Activated T-cell treated with anti-CD3 and anti-CD28 coated beads, Interleukin-2, amount 50 U/mL, for 24 hours (primary cell): ENCODE results near the gene SULT1C3.

Experiments used
- DNase-seq: peaks from one replicate; pipeline ENCODE4 v3.0.0-alpha.2; 2020
- H3K27ac Mint-ChIP-seq: 2 replicates; pipeline ENCODE4 v1.8.0; 2020; ENCODE audit warnings: mild to moderate bottlenecking, mixed read lengths
- H3K27me3 Mint-ChIP-seq: 2 replicates; pipeline ENCODE4 v1.8.0; 2020; ENCODE audit warnings: mixed read lengths
- H3K36me3 Mint-ChIP-seq: 2 replicates; pipeline ENCODE4 v1.8.0; 2020; ENCODE audit warnings: low read depth, mixed read lengths
- H3K4me1 Mint-ChIP-seq: 2 replicates; pipeline ENCODE4 v1.8.0; 2020; ENCODE audit warnings: low read depth, mixed read lengths
- H3K4me3 Mint-ChIP-seq: 2 replicates; pipeline ENCODE4 v1.8.0; 2020; ENCODE audit warnings: mild to moderate bottlenecking, moderate library complexity, mixed read lengths
- H3K9me3 Mint-ChIP-seq: 2 replicates; pipeline ENCODE4 v1.8.0; 2020; ENCODE audit warnings: mixed read lengths

SULT1C3 gene

DNA sequence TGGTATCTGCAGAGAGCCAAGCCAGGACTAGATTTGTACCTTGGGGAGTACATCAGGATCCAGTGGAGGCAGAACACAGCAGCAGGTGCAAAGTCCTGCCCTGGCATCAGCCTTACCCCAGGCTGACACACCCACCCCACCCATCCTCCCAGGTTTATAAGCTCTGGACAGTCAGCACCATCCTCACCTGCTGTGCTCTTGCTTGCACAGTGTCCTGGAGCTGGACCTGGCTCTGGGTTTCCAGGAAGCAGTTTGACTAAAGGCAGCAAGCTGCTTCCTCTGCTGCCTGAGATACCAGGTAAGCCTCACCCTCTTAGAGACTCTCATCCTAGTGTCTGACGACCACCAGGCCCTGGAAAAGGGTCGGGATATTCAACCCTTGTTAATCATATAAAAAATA is at the start of gene SULT1C3:
SULT1C3 (plus strand) TSS at position 183 of the 400 bp plus-strand sequence. CDS start 7,227 bp downstream, outside the sequence.
- Mint-ChIP-seq H3K27me3 (peaks cover 9% of the 10 kb centered on the region), H3K9me3 (peaks cover 16% of the 10 kb centered on the region), H3K27ac (no peak within 1 kb of the TSS), H3K4me1 (no peaks in the 10 kb centered on the region), H3K4me3 (no peak within 1 kb of the TSS), H3K36me3 (no peaks in the 10 kb centered on the region)
- DNase-seq, result no peak

DNA sequence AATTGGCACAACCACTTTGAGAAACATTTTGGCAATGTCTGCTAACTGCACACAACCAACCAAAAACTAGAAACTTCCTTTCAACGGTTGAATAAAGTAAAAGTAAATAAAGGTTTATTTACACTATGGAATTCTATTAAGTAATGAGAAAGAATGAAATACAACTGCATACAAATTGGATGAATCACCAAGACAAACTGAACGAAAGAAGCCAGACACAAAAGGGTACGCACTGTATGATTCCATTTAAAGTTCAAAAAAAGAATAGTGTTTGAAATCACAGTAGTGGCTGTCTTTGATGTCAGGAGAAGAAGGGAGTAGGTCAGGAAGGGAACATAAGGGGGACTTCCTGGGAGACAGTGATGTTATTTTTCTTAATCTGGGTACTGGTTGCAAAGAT is 46.5 kb upstream of the SULT1C3 start:
- H3K27ac Mint-ChIP-seq, result no peak overlapping the region
- no peak overlapping the region for H3K4me3 Mint-ChIP-seq
- no peak for DNase-seq
- H3K36me3 Mint-ChIP-seq, result no peaks in the 10 kb centered on the region
- H3K27me3 Mint-ChIP-seq, result peaks cover 9% of the 10 kb centered on the region
- no peaks in the 10 kb centered on the region for H3K9me3 Mint-ChIP-seq
- H3K4me1 Mint-ChIP-seq, result no peaks in the 10 kb centered on the region

DNA sequence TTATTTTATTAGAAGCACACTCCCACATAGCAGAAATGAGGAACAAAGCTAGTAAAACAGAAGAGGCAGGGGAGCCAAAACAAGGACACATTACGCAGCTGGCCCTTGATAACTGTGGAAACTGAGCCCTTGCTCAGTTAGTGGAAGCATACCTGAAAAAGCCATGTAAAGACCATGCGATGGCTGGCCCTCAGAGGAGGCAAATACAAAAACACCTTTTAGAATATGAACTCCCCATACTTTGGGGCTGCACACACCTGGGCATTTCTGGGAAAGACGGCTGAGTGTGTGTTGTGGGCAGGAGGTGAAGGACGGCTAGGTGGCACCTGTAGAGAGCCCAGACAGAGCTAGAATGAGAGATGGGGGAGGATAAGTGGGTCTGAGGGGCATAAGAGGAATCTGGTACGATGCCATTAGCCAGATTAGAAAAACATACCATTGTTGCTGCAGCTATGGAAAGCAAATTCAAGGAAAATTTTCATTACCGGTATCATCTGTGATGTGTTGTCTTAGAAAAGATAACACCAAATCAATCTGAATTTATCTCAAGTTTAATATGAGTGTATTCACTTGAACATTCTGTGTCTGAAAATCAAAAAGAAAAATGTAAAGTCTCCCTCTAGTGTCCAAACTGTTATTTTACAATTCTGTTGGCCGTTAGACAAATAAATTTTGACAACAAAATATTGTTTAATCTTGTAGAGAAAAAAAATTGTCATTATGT is 45.2 kb upstream of the SULT1C3 start:
- Mint-ChIP-seq H3K27me3 (peaks cover 9% of the 10 kb centered on the region), H3K4me3 (no peak overlapping the region), H3K27ac (no peak overlapping the region), H3K36me3 (no peaks in the 10 kb centered on the region), H3K9me3 (no peaks in the 10 kb centered on the region), H3K4me1 (no peaks in the 10 kb centered on the region)
- no peak for DNase-seq

DNA sequence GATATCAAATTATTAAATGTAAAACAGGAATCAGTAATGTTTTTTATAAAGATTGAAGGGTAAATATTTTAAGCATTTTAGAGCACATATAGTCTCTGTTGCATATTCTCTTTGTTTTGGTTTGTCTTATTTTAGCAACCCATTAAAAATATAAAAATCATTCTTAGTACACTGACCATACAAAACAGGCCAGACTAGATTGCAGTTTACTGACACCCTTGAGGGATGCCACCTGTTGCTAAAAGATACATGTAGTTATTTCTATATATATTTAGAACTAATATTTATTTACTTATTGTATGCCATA is 44.7 kb upstream of the SULT1C3 start:
- H3K27ac Mint-ChIP-seq, result no peak overlapping the region
- H3K36me3 Mint-ChIP-seq, result no peaks in the 10 kb centered on the region
- no peak overlapping the region for H3K4me3 Mint-ChIP-seq
- no peaks in the 10 kb centered on the region for H3K9me3 Mint-ChIP-seq
- no peaks in the 10 kb centered on the region for H3K4me1 Mint-ChIP-seq
- DNase-seq, result no peak
- peaks cover 9% of the 10 kb centered on the region for H3K27me3 Mint-ChIP-seq

DNA sequence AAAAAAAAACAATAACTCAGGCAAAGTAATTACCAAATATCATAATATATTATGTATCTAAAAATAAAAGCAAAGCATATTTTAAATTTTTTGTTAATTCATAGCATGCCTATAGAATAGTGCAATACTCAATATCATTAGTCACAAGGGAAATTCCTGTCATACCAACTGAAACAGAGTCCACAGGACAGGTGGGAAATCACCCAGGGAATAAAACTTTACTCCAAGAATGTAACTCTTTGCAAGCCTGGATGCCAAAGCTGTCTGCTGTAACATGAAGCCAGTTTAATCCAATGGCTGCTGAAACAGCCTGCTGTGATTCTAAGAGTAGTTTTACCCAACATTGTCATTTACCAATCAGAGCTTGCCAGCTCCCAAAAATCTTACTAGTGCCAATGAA is 40.0 kb upstream of the SULT1C3 start:
- H3K4me1 Mint-ChIP-seq, result no peaks in the 10 kb centered on the region

DNA sequence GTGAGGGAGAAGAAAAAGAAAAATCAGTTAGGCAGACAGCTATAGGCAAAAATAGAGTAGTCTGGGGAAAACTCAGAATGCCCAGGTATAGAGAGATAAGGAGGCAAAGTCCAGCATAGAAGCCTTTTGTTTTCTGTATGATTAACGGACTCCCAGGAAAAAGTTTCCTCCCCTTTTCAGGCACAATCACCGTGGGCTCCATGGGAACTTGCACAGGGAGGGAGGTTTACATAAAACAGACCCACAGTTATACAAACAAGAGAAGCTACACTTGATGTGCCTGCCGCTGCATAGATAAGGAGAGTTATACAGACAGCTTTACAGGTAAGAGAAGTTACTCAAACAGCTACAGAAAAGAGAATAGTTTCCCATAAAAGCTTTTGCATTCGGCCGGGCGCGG is 39.2 kb upstream of the SULT1C3 start:
- no peak for DNase-seq
- H3K4me3 Mint-ChIP-seq, result no peak overlapping the region
- peaks cover 17% of the 10 kb centered on the region for H3K9me3 Mint-ChIP-seq
- H3K36me3 Mint-ChIP-seq, result no peaks in the 10 kb centered on the region
- no peaks in the 10 kb centered on the region for H3K27me3 Mint-ChIP-seq
- H3K4me1 Mint-ChIP-seq, result no peaks in the 10 kb centered on the region
- H3K27ac Mint-ChIP-seq, result no peak overlapping the region

More for the DNA sequence above, 40.0 kb upstream of the SULT1C3 start:
- Mint-ChIP-seq H3K27ac (no peak overlapping the region), H3K4me3 (no peak overlapping the region), H3K9me3 (peaks cover 17% of the 10 kb centered on the region), H3K27me3 (no peaks in the 10 kb centered on the region), H3K36me3 (no peaks in the 10 kb centered on the region)
- DNase-seq, result no peak

DNA sequence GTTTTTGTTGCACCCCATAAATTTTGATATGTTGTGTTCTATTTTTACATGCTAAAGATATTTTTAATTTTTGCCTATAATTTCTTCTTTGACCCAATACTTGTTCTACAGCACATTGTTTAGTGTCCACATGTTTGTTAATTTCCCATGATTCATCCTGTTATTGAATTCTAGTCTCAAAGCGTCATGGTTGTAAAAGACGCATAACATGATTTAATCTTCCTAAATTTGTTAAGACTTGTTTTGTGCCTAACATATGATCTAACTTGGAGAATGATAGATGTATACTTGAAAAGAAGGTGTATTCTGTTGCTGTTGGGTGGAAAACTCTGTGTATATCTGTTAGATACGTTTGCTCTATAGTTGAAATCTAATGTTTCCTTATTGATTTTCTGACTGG is 27.1 kb upstream of the SULT1C3 start:
- H3K36me3 Mint-ChIP-seq, result no peaks in the 10 kb centered on the region
- H3K4me1 Mint-ChIP-seq, result no peaks in the 10 kb centered on the region
- peaks cover 6% of the 10 kb centered on the region for H3K27me3 Mint-ChIP-seq
- H3K27ac Mint-ChIP-seq, result no peak overlapping the region
- no peak for DNase-seq
- no peak overlapping the region for H3K4me3 Mint-ChIP-seq
- H3K9me3 Mint-ChIP-seq, result peaks cover 15% of the 10 kb centered on the region

DNA sequence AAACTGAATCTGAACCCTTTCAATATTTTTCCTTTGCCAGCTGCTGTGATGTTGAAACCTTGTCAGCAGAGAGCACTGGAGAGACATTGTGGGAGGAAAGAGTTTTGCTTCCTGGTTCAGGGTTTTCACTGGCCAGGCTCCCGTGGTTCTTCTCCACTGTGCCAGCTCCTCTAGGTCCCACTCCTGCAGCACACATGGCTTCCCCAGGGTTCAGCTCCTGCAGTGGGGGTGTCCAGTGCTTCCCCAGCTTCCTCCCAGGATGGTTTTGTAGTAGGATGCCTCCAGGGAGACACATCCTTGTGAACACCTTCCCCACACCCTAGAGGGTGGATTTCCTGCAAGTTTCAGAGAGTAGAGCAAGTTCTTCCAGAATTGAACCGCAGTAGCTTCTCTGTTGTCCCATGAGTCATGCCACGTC is 24.0 kb upstream of the SULT1C3 start:
- H3K27ac Mint-ChIP-seq, result no peak overlapping the region

DNA sequence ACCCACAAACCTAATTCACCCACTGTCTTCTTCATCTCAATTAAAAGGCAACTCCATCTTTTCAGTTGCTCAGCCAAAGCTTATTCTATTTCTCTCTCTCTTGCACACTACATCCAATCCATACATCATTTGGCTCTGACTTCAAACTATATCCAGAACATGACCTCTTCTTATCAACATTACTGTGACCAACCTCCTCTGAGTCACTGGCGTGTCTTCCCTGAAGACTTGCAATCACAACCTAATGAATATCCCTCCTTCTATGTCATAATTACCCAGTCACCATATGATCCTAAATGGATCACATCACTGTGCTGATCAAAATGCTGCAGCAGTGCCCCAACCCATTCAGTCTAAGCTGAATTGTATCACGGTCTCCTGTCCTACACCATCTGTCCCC is 22.6 kb upstream of the SULT1C3 start:
- H3K36me3 Mint-ChIP-seq, result no peaks in the 10 kb centered on the region

More for the DNA sequence above, 24.0 kb upstream of the SULT1C3 start:
- Mint-ChIP-seq H3K4me1 (no peaks in the 10 kb centered on the region), H3K9me3 (no peaks in the 10 kb centered on the region), H3K36me3 (no peaks in the 10 kb centered on the region), H3K27me3 (peaks cover 6% of the 10 kb centered on the region), H3K4me3 (no peak overlapping the region)
- no peak for DNase-seq

DNA sequence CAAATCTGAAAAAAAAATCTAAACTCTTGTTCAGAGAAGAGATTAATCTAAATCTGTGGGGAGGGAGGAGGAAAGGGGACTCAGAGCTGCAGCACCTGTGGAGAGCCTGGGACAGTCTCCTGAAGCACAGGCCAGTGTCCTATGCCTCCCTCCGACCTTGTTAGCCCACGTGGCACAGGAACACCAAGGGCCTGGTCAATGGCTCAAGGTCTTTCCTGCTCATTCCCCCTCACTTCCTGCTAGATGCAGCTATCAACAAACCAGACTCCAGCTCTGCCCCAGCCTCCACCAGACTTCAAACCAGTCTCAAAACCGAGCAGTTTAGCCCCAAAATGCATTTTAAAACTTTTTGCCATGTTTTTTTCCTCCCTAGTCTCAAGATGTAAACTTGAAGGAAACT is 20.1 kb upstream of the SULT1C3 start:
- peaks cover 11% of the 10 kb centered on the region for H3K9me3 Mint-ChIP-seq
- no peak overlapping the region for H3K27ac Mint-ChIP-seq
- H3K4me3 Mint-ChIP-seq, result no peak overlapping the region
- H3K36me3 Mint-ChIP-seq, result no peaks in the 10 kb centered on the region
- DNase-seq, result no peak
- peaks cover 4% of the 10 kb centered on the region for H3K27me3 Mint-ChIP-seq
- no peaks in the 10 kb centered on the region for H3K4me1 Mint-ChIP-seq

More for the DNA sequence above, 22.6 kb upstream of the SULT1C3 start:
- no peaks in the 10 kb centered on the region for H3K9me3 Mint-ChIP-seq
- H3K4me1 Mint-ChIP-seq, result no peaks in the 10 kb centered on the region
- no peak overlapping the region for H3K4me3 Mint-ChIP-seq
- H3K27ac Mint-ChIP-seq, result no peak overlapping the region
- DNase-seq, result no peak
- peaks cover 6% of the 10 kb centered on the region for H3K27me3 Mint-ChIP-seq

DNA sequence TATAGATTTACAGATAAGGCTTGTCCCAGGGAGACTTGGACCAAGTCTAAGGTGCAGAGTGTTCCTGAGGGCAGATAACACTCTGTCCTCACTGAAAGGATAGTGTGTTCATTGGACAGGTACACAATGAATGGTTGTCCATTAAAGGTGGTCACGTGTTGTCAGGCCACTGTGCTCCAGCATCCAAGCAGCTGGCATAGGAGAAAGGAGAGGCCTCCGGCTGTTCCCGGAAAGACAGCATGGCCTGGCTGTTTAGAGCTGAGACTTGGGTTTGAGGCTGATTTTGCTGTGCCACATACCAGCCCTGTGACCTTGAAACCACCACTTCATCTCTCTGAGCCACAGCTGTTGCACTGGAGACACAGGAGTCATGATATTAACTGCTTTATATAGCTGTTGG is 19.6 kb upstream of the SULT1C3 start:
- Mint-ChIP-seq H3K27me3 (peaks cover 4% of the 10 kb centered on the region), H3K9me3 (peaks cover 11% of the 10 kb centered on the region), H3K4me3 (no peak overlapping the region), H3K4me1 (no peaks in the 10 kb centered on the region), H3K36me3 (no peaks in the 10 kb centered on the region), H3K27ac (no peak overlapping the region)
- no peak for DNase-seq

DNA sequence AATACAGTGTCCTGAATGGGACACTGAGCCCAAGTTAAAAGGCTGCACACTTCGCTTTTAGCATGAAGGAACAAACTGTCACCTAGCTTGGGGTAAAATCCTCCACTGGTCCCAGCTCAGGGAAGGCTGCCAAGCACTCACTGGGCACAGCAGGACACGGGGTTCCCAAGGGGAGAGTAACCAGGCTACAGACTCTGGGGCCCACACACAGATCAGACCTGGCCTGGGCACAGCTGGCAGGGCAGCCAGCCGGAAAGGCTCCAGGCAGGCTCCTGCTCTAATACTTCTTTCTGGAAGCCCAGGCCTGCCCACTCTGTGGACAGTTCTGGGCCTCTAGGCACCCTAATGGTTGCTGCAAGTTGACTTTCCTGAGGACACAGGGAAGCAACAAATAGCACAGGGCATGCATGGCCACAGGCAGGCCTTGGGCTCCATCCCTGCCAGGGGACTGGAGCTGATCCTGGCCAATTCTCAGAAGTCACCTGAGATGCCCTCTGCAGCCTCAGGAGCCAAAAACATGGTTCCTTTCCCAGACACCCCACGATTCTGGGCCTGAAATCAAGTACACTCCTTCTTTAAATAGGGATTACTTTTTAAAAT is 18.7 kb upstream of the SULT1C3 start:
- Mint-ChIP-seq H3K27me3 (peaks cover 4% of the 10 kb centered on the region), H3K9me3 (peaks cover 11% of the 10 kb centered on the region), H3K4me1 (no peaks in the 10 kb centered on the region), H3K4me3 (no peak overlapping the region), H3K27ac (no peak overlapping the region), H3K36me3 (no peaks in the 10 kb centered on the region)
- no peak for DNase-seq

DNA sequence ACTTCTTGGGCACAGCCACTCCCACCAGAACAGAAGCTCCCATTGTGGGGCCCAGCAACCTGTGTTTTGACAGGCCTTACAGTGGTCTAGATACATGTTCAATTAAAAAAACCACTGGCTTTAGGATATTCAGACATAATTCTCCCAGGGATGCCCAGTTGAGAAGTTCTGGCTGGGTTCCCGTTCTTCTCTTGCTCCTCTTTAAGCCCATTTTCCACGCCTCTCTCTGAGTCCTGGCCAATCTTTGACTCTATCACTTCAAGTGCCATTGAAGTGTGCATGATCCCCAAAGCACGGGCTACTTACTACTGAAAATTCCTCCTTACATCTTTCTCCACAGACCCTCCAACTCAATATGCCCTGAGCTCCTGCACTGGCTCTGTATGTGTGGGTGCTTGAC is 17.5 kb upstream of the SULT1C3 start:
- Mint-ChIP-seq H3K27ac (no peak overlapping the region), H3K9me3 (peaks cover 11% of the 10 kb centered on the region), H3K27me3 (peaks cover 4% of the 10 kb centered on the region), H3K4me1 (no peaks in the 10 kb centered on the region), H3K36me3 (no peaks in the 10 kb centered on the region), H3K4me3 (no peak overlapping the region)
- DNase-seq, result no peak

DNA sequence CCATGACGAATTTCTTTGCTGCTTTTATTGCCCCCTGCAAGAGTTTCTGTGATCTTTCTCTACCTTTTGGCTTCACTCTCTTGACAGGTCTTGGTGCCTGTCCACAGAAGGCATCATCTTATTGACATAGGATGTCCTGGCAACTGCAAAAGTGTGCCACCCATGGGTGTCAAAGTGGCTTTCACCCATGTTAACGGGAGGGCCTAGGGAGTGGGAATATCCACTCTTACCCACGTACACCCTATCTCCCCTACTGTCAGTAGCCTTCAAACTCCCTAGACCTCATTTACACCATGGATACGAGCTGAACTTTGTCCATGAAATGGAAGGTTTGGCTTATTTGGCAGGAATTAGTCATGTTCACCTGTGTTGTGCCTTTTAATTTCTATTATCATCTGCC is 16.2 kb upstream of the SULT1C3 start:
- Mint-ChIP-seq H3K27me3 (peaks cover 4% of the 10 kb centered on the region), H3K27ac (no peak overlapping the region), H3K4me1 (no peaks in the 10 kb centered on the region), H3K9me3 (peaks cover 11% of the 10 kb centered on the region), H3K36me3 (no peaks in the 10 kb centered on the region), H3K4me3 (no peak overlapping the region)
- DNase-seq, result no peak

DNA sequence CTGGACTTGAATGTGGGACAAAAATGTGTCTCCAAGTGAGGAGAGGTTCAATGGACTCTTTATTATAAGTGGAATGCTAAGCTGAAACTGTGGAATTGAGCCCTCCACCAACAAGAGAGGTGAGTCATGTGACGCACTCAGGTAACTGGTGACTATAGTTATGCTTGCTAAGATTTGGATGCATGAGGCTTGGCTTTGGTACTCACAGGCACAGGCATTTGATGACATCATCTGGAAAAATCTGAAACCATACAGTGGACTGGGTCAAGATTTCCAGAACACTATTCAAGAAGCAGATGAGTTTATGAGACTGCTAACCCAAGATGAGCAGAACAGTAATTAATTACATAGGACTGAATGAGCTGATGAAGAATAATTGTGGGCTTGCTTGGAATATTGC is 15.7 kb upstream of the SULT1C3 start:
- Mint-ChIP-seq H3K4me1 (no peaks in the 10 kb centered on the region), H3K27me3 (peaks cover 4% of the 10 kb centered on the region), H3K9me3 (peaks cover 11% of the 10 kb centered on the region), H3K4me3 (no peak overlapping the region), H3K27ac (no peak overlapping the region), H3K36me3 (no peaks in the 10 kb centered on the region)
- no peak for DNase-seq
